Liver (tissue), 9 donors: ENCODE measurements around the gene IL3. TPM values are rescaled to one million over a fixed set of nuclear protein-coding genes. Genes with fewer than 3 reads are reported as not detected.

Source experiments
- DNase-seq: peaks from one replicate; pipeline ENCODE4 v3.0.0-alpha.2; 2017; ENCODE audit warnings: low spot score
- H3K27ac ChIP-seq, 2 donors: one replicate each; pipeline ENCODE4 v1.7.0; 2013; ENCODE audit warnings: inconsistent platforms in 2 of 2, low read length in 2 of 2, control low read depth in 1 of 2, low read depth in 1 of 2, mild to moderate bottlenecking in 1 of 2
- H3K27me3 ChIP-seq, 4 donors: one replicate each; pipeline versions ENCODE4 v1.6.1 to v1.7.0; 2013; ENCODE audit warnings: low read length in 3 of 4, inconsistent platforms in 1 of 4, mild to moderate bottlenecking in 1 of 4, moderate library complexity in 1 of 4; ENCODE audit not compliant: control insufficient read depth in 4 of 4, insufficient read depth in 4 of 4
- H3K36me3 ChIP-seq, 4 donors: one replicate each; pipeline versions ENCODE4 v1.6.1 to v1.7.0; 2013; ENCODE audit warnings: low read length in 3 of 4, mild to moderate bottlenecking in 3 of 4, low read depth in 1 of 4, moderate library complexity in 1 of 4; ENCODE audit not compliant: control insufficient read depth in 4 of 4, insufficient read depth in 3 of 4
- H3K4me1 ChIP-seq, 4 donors: one replicate each; pipeline versions ENCODE4 v1.6.1 to v1.7.0; 2013; ENCODE audit warnings: low read length in 3 of 4, mild to moderate bottlenecking in 3 of 4, moderate library complexity in 1 of 4; ENCODE audit not compliant: control insufficient read depth in 4 of 4, insufficient read depth in 4 of 4
- H3K4me3 ChIP-seq, 3 donors: one replicate each; pipeline versions ENCODE4 v1.6.1 to v1.7.0; 2013; ENCODE audit warnings: low read length in 3 of 3, control low read depth in 1 of 3, low read depth in 1 of 3, mild to moderate bottlenecking in 1 of 3
- H3K9ac ChIP-seq, 2 donors: one replicate each; pipeline ENCODE4 v1.7.0; 2013; ENCODE audit warnings: low read length in 2 of 2, mild to moderate bottlenecking in 2 of 2, moderate library complexity in 2 of 2, control low read depth in 1 of 2, low read depth in 1 of 2
- H3K9me3 ChIP-seq, 4 donors: one replicate each; pipeline versions ENCODE4 v1.6.1 to v1.7.0; 2013; ENCODE audit warnings: low read length in 3 of 4; ENCODE audit not compliant: control insufficient read depth in 4 of 4
- ATF3 ChIP-seq: IDR thresholded peaks from 2 replicates; pipeline ENCODE4 v1.6.1; 2016; ENCODE audit warnings: antibody characterized with exemption
- CTCF ChIP-seq: fragments of 150-350 bp; IDR thresholded peaks from 2 replicates; pipeline ENCODE4 v1.5.1; 2017; ENCODE audit warnings: improper control_type of control experiment, low read depth, low read length; ENCODE audit not compliant: missing input control
- EGR1 ChIP-seq, 2 donors: IDR thresholded peaks; 2 replicates each; pipeline ENCODE4 v1.6.1; 2016 to 2018; ENCODE audit warnings: antibody characterized with exemption in 2 of 2, low read depth in 2 of 2
- FOXA1 ChIP-seq: IDR thresholded peaks from 2 replicates; pipeline ENCODE4 v1.6.1; 2016; ENCODE audit warnings: antibody characterized with exemption
- FOXA2 ChIP-seq: IDR thresholded peaks from 2 replicates; pipeline ENCODE4 v1.6.1; 2016; ENCODE audit warnings: antibody characterized with exemption
- GABPA ChIP-seq, 2 donors: IDR thresholded peaks in 1 of 2; conservative IDR thresholded peaks in 1 of 2; 2 replicates each; pipeline ENCODE4 v1.6.1; 2016; ENCODE audit warnings: antibody characterized with exemption in 2 of 2, mild to moderate bottlenecking in 1 of 2, moderate library complexity in 1 of 2
- HNF4A ChIP-seq, 2 donors: conservative IDR thresholded peaks; 2 replicates each; pipeline ENCODE4 v1.6.1; 2016; ENCODE audit warnings: antibody characterized with exemption in 2 of 2, mild to moderate bottlenecking in 2 of 2
- HNF4G ChIP-seq: IDR thresholded peaks from 2 replicates; pipeline ENCODE4 v1.6.1; 2016; ENCODE audit warnings: antibody characterized with exemption
- NR2F2 ChIP-seq: IDR thresholded peaks from 2 replicates; pipeline ENCODE4 v1.6.1; 2016; ENCODE audit warnings: antibody characterized with exemption
- RAD21 ChIP-seq, 2 donors: IDR thresholded peaks; 2 replicates each; pipeline ENCODE4 v1.6.1; 2016; ENCODE audit warnings: antibody characterized with exemption in 2 of 2, mild to moderate bottlenecking in 2 of 2
- RXRA ChIP-seq, 2 donors: IDR thresholded peaks; 2 replicates each; pipeline ENCODE4 v1.6.1; 2017 to 2018; ENCODE audit warnings: antibody characterized with exemption in 2 of 2, mild to moderate bottlenecking in 1 of 2
- SP1 ChIP-seq: IDR thresholded peaks from 2 replicates; pipeline ENCODE4 v1.6.1; 2018; ENCODE audit warnings: antibody characterized with exemption, mild to moderate bottlenecking
- TAF1 ChIP-seq: conservative IDR thresholded peaks from 2 replicates; pipeline ENCODE4 v1.6.1; 2016; ENCODE audit warnings: antibody characterized with exemption, mild to moderate bottlenecking
- YY1 ChIP-seq: IDR thresholded peaks from 2 replicates; pipeline ENCODE4 v1.6.1; 2016; ENCODE audit warnings: antibody characterized with exemption, mild to moderate bottlenecking
- ZBTB33 ChIP-seq: IDR thresholded peaks from 2 replicates; pipeline ENCODE4 v1.6.1; 2016; ENCODE audit warnings: antibody characterized with exemption
- WGBS: extraction: QIAGEN DNeasy Blood & Tissue Kit; methylation state at CpG from one replicate; pipeline ENCODE4 v1.1.7; 2013; 5-methylcytosine and 5-hydroxymethylcytosine counted together
- polyA plus RNA-seq, 2 donors: library from polyadenylated mRNA; stranded (reverse) in 1 of 2; unstranded in 1 of 2; fragments of 200-250 nt in 1 of 2; fragments of >200 nt in 1 of 2; fragmentation: Nextera tagmentation in 1 of 2; extraction: Ambion mirVana in 1 of 2; gene quantifications; one replicate each; pipeline versions ENCODE4 v1.2.1 to v1.2.3, GENCODE V29; 2013 to 2015
- total RNA-seq, 2 donors: library from RNA; depleted of rRNA; stranded (reverse); fragments of >200 nt; gene quantifications; one replicate each; pipeline ENCODE4 v1.2.3, GENCODE V29; 2014
- donor health status: healthy.
- donor health status: healthy.
- donor health status: healthy.
- donor health status: healthy.
- donor health status: healthy.

The IL3 gene
- total and polyA plus RNA-seq, 4 donors, result not detected

- Histone ChIP-seq H3K27me3 (no peaks in the 10 kb centered on the region), H3K36me3 (no peaks in the 10 kb centered on the region), H3K27ac (no peak overlapping the region), H3K4me3 (no peak overlapping the region), H3K9me3 (no peaks in the 10 kb centered on the region), H3K9ac (no peak overlapping the region), H3K4me1 (no peaks in the 10 kb centered on the region)
- whole genome bisulfite sequencing, result 58% methylated on average over 3 of the region's 3 CpGs
- DNase-seq, result no peak
- TF ChIP-seq TAF1 (no peak), RXRA (IDR thresholded peaks at IDR 0.05) (no peak), EGR1 (IDR thresholded peaks at IDR 0.05; ENCODE audit: low read depth in 2 of 2) (no peak)
Observed at GRCh38 chr5:132093271-132093670, 32.8 kb downstream of the IL3 start.

GRCh38 chr5:132094393-132095076, 34.1 kb downstream of the IL3 start:
- Histone ChIP-seq H3K4me1 (no peaks in the 10 kb centered on the region), H3K27ac (no peak overlapping the region), H3K4me3 (no peak overlapping the region), H3K36me3 (no peaks in the 10 kb centered on the region), H3K9me3 (no peaks in the 10 kb centered on the region), H3K9ac (no peak overlapping the region), H3K27me3 (no peaks in the 10 kb centered on the region)
- DNase-seq, result no peak
- 79% methylated on average over 12 of the region's 12 CpGs for WGBS
- no peak for TF ChIP-seq ATF3
- no peak for TF ChIP-seq CTCF
- no peak for TF ChIP-seq SP1
- TF ChIP-seq EGR1 (IDR thresholded peaks at IDR 0.05; ENCODE audit: low read depth in 2 of 2), result no peak
- no peak for TF ChIP-seq HNF4A (conservative IDR thresholded peaks at IDR 0.05)
- no peak for TF ChIP-seq FOXA2
- TF ChIP-seq YY1, result no peak
- TF ChIP-seq ZBTB33, result no peak
- no peak for TF ChIP-seq GABPA (IDR thresholded peaks at IDR 0.05 in 1 of 2, conservative IDR thresholded peaks at IDR 0.05 in 1 of 2)
- TF ChIP-seq RXRA (IDR thresholded peaks at IDR 0.05), result no peak
- TF ChIP-seq TAF1, result no peak
- no peak for TF ChIP-seq RAD21 (IDR thresholded peaks at IDR 0.05)
- TF ChIP-seq NR2F2, result no peak

GRCh38 chr5:132095077-132095410, 34.6 kb downstream of the IL3 start:
- Histone ChIP-seq H3K4me3 (no peak overlapping the region), H3K27ac (no peak overlapping the region), H3K9ac (no peak overlapping the region), H3K9me3 (no peaks in the 10 kb centered on the region), H3K27me3 (no peaks in the 10 kb centered on the region), H3K36me3 (no peaks in the 10 kb centered on the region), H3K4me1 (no peaks in the 10 kb centered on the region)
- DNase-seq, result no peak
- WGBS, result 81% methylated on average over 2 of the region's 2 CpGs
- no peak for TF ChIP-seq GABPA (IDR thresholded peaks at IDR 0.05 in 1 of 2, conservative IDR thresholded peaks at IDR 0.05 in 1 of 2)
- no peak for TF ChIP-seq CTCF
- TF ChIP-seq RAD21 (IDR thresholded peaks at IDR 0.05), result no peak
- no peak for TF ChIP-seq ZBTB33
- TF ChIP-seq HNF4G, result no peak
- TF ChIP-seq FOXA1, result no peak
- no peak for TF ChIP-seq TAF1
